ENCODE data around the gene RRP1B.
A peak's percentile ranks its signal among the peaks of the same experiment; 100 is the strongest.

Gene RRP1B

DNA sequence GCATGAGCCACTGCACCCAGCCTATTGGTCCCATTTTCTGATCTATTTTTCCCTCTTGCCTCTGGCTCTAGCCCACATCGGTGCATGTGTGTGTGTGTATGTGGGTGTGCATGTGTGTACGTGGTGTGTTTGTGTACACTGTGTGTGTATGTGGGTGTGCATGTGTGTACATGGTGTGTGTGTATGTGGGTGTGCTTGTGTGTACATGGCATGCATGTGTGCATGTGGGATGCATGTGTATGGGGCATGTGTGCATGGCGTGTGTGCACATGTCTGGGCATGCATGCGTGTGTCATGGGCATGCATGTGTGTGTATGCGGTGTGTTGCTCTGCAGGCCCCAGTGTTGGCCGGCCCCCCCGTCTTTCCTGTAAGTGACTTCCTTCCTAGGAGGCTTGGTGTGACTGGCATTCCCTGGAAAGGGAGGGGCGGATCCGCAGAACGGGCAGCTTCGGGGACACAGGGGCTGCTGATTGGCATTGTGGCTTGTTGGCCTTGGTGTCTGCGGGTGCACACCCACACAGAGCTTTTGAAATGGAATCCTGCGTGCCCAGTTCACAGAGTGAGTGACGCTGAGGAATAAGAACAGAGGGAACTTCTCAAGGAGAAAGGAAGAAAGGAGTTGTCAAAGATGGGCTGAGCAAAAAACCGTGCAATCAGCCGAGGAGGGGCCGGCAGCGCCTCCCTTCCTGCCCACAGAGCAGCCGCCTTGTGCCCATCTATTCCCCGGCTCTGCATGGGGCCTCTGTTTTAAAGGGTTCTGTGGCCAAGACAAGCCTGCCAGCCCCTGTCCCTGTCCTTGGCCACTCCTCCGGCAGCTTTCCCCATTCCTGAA, 67.5 kb downstream of the RRP1B start:
- no peak for DNase-seq (ENCODE audit: low read depth in 2 of 2)

DNA sequence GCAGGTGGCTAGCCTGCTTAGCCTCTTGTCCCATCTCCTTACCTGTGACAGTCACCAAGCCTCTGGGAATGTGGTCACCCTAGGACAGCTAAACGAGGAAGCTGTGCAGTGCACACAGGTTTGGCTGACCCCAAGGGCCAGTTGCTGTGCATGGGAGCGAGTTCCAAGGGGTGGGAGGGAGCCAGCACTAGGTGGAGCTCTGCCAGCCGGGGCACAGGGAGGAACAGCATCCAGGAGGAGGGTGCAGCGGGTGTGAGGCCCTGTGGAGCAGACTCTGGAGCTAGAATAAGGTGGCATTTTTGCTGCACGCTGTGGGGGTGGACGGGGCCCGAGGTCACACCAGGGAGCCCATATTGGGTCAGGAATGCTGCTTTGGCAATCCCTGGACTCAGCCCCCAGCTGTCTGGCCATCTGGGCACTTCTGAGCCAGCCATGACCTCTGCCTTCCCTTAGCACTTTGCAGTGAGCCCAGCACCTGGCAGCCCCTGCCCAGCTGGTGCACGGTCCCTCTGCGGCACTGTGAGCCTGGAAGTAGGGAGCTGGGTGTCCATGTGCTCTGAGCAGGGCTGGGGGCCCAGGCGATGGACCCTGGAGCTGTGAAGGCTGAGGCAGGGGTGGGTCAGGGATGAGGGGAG, 68.3 kb downstream of the RRP1B start:
- DNase-seq (ENCODE audit: low read depth in 2 of 2) = no peak

GRCh38 chr21:43728154-43728466, 68.8 kb downstream of the RRP1B start:
- DNase-seq (ENCODE audit: low read depth in 2 of 2) = no peak

DNA sequence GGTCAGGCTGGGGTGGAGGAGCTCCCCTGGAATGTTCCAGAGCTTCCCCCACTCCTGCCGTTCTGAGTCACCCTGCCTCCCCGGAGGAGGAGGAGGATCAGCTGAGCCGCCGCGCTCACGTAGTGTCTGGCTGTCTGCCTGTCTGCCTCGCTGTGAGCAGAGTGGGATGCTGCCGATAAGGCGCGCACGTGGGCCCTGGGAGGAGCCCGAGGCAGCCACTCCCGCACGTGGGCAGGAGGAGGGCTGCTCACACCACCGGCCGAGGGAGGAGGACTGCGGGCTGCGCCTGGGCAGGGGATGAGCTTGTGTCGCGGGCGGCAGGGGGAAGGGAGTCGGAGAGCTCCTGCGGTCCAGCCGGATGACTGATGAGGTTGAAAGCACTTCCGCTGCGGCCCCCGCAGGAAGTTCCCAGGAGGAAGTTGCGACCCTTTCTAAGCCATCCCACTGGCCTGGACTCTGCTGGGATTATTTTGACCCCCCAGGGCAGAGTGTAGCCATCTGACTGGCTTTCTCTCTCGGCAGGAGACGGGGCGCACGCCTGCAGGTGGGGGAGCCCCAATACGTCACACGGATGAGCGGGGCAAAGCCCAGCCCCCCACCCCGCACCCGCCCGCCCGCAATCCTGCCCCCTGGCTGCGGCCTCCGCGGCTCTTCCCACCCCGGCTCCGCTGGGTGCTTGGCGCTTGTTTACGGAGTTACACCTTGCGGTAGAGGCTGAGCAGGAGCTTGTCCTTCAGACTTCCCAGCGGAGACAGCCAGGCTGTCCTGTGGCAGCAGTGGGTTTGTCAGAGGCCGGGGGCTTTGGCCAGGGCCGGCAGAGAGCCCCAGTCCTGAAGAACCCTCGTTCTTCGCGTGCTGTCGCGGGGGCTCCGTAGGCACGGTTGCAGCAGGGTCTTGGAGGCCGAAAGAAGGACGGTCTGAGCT, 69.4 kb downstream of the RRP1B start:
- DNase-seq (ENCODE audit: low read depth in 2 of 2) = peak; percentile 76 to 79

- DNase-seq (ENCODE audit: low read depth in 2 of 2) = no peak
Measured at GRCh38 chr21:43731476-43731875, 72.1 kb downstream of the RRP1B start.

DNA sequence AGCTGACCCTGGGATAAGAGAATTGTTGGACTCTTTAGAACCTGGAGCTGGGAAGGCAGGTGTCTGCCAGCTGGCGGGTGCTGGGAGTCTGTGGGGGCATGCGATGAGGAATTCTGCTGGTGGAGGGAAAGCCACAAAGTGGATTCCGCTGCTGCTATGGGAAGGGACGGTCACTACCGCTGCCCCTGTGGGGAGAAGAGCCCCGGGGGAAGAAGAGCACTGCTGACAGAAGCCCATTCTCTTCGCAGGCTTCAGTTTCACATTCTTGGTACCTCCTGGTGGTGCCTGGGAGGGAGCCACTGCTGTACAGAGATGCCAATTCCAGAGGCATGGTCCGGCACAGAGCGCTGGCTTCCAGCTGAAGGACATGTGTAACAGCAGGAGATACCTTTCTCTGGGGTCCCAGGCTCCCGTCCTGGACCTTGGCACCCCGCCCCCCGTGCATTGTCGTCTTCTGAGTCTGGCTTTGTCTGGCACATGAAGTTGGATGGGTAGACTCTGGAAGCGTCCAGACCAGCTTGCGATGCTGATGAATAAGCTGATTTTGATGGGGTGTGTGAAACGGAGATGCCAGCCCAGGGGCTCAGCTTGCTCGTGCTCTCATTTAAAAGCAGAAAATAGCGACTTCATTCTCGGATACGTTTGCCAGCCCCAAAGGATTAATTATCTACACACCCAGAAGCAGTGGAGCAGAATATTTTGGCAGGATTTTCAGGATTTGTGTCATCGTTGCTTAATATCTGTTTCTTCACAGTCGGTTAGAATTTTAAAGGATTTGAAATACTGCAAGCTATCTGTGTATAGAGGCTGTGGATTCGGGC, 72.7 kb downstream of the RRP1B start:
- no peak for DNase-seq (ENCODE audit: low read depth in 2 of 2)

- DNase-seq (ENCODE audit: low read depth in 2 of 2) = no peak
Measured at GRCh38 chr21:43733060-43733459, 73.7 kb downstream of the RRP1B start.

- peak in 1 of 2 donors; percentile 26 for DNase-seq (ENCODE audit: low read depth in 2 of 2)
Measured at GRCh38 chr21:43733529-43734071, 74.2 kb downstream of the RRP1B start.

DNA sequence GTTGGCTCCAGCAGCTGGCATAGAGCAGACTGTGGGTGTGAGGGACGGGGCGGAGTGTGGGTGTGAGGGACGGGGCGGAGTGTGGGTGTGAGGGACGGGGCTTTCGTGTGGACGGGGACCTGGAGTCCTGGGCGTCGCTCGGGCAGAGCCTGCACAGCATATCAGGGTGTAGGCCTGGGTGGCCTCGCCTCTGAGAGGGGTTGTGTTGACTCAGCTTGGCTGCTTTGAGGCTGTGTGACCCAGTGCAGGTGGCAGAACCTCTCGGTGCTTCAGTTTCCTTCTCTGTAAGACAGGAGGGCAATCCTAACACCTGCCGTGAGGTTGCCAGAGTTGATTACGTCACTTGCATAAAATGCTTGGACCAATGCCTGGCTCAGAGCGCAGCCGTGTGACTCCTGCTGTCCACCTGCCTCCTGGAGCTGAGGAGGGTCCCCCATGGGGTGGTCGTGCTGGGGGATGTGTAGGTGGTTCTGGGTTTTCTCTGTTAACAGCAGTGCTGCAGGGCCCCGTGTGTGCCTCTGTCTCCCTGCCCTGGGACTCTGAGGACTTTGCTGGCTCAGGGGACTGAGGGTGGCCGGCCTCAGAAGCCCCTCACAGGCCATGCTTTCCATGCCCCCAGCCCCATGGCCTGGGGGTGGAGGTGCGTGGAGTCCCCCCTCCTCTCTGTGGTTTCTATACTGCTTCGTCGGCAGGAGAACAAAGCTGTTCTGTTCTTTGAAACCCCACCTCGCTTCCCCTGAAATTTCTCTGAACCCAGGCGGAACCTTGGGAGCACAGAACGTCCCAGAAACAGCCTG, 75.0 kb downstream of the RRP1B start:
- no peak for DNase-seq (ENCODE audit: low read depth in 2 of 2)

GRCh38 chr21:43734928-43735229, 75.5 kb downstream of the RRP1B start:
- no peak for DNase-seq (ENCODE audit: low read depth in 2 of 2)

- no peak for DNase-seq (ENCODE audit: low read depth in 2 of 2)
Measured at GRCh38 chr21:43735236-43736091, 76.1 kb downstream of the RRP1B start.

- DNase-seq (ENCODE audit: low read depth in 2 of 2) = no peak
Measured at GRCh38 chr21:43736224-43736883, 77.0 kb downstream of the RRP1B start.

DNA sequence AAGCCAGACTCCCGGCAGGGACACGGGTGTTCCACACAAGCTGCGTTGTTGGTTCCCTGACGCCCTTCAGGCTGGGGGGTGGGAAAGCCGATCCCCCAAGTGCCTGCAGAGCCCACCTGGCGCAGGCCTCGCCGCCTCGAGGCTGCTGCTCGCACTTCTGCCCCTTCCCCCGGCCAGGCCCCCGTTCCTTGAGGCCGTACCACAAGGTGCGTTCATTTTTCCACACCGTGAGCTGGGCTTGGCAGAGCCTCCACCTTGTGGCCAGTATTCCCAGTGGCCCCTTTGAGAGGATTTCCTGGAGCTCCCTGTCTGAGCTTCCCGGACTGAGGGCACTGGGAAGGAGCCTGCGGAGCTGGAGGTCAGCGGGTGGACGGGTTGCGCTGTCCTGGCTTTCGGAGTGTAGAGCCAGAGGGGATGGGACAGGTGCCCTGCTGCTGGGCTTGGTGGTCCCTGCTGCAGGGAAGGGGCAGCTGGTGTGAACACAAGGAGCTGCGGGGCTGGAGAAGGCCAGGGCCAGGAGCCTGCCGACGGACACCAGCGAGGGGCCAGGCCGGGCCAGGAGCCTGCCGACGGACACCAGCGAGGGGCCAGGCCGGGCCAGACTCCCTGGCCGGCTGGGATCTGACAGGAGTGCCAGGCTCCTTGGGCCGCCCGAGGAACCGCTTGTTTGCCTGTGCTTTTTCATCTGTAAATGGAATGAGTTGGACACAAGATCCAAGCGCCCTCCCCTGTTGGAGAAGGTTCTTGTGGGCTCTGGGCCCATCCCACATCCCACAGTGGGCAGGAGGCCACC, 78.0 kb downstream of the RRP1B start:
- no peak for DNase-seq (ENCODE audit: low read depth in 2 of 2)

DNA sequence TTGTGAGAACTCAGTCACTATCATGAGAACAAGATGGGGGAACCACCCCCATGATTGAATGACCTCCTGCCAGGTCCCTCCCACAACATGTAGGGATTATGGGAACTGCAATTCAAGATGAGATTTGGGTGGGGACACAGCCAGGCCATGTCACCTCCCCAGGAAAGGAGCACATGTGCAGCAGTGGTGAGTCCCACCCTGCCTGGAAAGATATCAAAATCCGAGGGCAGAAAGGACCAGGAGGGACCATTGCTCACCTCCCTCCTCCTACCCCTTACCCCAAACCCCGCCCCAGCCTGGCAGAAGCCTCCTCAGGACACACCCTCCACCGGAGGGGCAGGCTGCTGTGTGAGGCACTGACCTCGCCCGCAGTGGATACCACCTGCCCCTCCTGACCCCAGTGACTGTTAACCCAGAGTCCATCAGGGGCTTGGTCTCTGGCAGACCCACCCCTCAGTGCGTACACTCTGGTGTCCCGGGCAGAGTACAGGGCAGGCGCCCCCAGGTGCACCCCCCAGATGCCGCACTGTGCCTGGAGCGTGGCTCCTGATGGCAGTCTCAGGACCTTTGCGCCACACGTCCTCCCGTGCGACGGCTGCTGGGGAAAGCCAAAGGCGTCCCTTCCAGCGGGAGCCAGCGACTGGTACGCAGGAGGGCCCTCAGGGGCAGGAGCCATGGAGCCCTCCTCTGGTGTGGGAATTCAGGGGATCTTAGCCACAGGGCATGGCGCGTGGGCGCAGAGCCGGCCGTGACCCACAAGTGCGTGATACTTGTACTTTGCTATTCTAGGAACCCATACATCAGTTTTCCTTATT, 80.5 kb downstream of the RRP1B start:
- no peak for DNase-seq (ENCODE audit: low read depth in 2 of 2)

- DNase-seq (ENCODE audit: low read depth in 2 of 2) = no peak
Measured at GRCh38 chr21:43740497-43741156, 81.3 kb downstream of the RRP1B start.

GRCh38 chr21:43741423-43742096, 82.2 kb downstream of the RRP1B start:
- no peak for DNase-seq (ENCODE audit: low read depth in 2 of 2)
